Measurements from ENCODE around the gene USP9Y. TPM values are rescaled to one million over a fixed set of nuclear protein-coding genes. Genes with fewer than 3 reads are reported as not detected.

The USP9Y gene
- total RNA-seq, 6 donors from 2014 or later, result 0.06 to 63.9 (median 16.2) TPM; not detected in 2

DNA sequence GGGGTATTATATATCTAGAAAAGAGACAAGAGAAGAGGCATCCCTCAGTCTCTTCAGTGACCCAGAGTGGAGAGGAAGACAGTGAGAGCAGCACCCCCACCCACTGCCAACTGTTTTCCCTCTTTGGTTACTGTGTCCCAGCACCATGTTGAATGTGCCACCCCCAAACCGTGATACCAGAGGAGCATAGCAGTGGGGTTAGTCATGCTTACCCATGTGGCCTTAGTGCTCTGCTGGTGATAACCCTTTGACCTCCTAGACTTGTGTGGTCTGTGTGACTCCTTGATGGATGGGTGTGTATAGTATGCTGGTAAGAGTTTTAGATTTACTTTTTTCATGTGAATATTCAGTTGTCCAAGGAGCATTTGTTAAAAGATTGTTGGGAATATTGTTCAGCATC is 48.3 kb downstream of the USP9Y start:
- TF ChIP-seq POLR2A (IDR thresholded peaks at IDR 0.05), result no peak
- TF ChIP-seq POLR2AphosphoS5 (IDR thresholded peaks at IDR 0.05), result no peak
- TF ChIP-seq EP300 (IDR thresholded peaks at IDR 0.05), result no peak
- TF ChIP-seq, protein P1, sequence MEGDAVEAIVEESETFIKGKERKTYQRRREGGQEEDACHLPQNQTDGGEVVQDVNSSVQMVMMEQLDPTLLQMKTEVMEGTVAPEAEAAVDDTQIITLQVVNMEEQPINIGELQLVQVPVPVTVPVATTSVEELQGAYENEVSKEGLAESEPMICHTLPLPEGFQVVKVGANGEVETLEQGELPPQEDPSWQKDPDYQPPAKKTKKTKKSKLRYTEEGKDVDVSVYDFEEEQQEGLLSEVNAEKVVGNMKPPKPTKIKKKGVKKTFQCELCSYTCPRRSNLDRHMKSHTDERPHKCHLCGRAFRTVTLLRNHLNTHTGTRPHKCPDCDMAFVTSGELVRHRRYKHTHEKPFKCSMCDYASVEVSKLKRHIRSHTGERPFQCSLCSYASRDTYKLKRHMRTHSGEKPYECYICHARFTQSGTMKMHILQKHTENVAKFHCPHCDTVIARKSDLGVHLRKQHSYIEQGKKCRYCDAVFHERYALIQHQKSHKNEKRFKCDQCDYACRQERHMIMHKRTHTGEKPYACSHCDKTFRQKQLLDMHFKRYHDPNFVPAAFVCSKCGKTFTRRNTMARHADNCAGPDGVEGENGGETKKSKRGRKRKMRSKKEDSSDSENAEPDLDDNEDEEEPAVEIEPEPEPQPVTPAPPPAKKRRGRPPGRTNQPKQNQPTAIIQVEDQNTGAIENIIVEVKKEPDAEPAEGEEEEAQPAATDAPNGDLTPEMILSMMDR (IDR thresholded peaks at IDR 0.05), result no peak
- no peaks in the 10 kb centered on the region for H3K27me3 ChIP-seq
- no peak overlapping the region for H3K27ac ChIP-seq
- H3K4me1 ChIP-seq, result no peaks in the 10 kb centered on the region
- no peak for DNase-seq
- ATAC-seq (ENCODE audit: low FRiP score in 2 of 2), result no peak
- no peak overlapping the region for H3K4me3 ChIP-seq
- WGBS, 2 donors, result no CpG with 5 or more reads among the region's 1 CpG
- no peaks in the 10 kb centered on the region for H3K36me3 ChIP-seq
- no peaks in the 10 kb centered on the region for H3K9me3 ChIP-seq

DNA sequence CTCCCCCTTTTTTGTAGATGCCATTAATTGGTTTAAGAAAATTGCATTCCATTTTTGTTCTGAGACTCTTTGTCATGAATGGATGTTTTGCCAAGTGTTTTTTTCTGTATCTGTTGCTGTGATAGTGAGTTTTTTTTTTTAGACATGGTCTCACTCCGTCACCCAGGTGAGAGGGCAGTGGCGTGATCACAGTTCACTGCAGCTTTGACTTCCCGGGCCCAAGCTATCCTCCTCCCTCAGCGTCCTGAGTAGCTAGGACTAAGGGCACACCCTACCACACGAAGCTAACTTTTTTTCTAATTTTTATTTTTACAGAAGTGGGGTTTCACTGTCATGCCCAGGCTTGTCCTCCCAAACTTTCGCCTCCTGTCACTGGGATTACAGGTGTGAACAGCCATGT is 51.8 kb downstream of the USP9Y start:
- Histone ChIP-seq H3K36me3 (no peaks in the 10 kb centered on the region), H3K27me3 (no peaks in the 10 kb centered on the region), H3K4me1 (no peaks in the 10 kb centered on the region), H3K27ac (no peak overlapping the region), H3K9me3 (no peaks in the 10 kb centered on the region), H3K4me3 (no peak overlapping the region)
- DNase-seq (no peak), ATAC-seq (ENCODE audit: low FRiP score in 2 of 2) (no peak)
- TF ChIP-seq POLR2AphosphoS5 (IDR thresholded peaks at IDR 0.05) (no peak), POLR2A (IDR thresholded peaks at IDR 0.05) (no peak), EP300 (IDR thresholded peaks at IDR 0.05) (no peak)
- TF ChIP-seq, protein P1 (IDR thresholded peaks at IDR 0.05), result no peak
- WGBS, 2 donors, result 98% methylated on average over 6 of the region's 6 CpGs; no CpG with 5 or more reads in 1 of the 2 donors

DNA sequence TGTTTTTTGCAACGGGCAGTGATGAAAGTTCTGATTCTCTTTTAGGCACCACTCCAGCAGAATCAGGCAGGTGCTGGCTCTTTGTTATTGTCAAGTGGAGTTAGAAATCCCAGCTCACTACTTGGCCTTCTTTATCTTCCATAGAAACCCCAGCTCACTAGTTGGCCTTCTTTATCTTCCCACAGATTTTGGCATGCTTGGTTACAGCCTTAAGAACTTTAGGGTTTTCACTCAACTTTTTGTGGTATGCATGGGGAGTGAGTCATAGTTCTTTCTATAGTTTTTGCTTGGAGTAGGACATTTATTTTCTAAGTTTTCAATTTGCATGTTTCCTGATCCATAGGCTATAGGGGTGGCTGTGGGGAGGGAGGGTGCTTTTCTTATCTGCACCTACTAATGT is 55.0 kb downstream of the USP9Y start:
- TF ChIP-seq POLR2A (IDR thresholded peaks at IDR 0.05), result no peak
- TF ChIP-seq POLR2AphosphoS5 (IDR thresholded peaks at IDR 0.05), result no peak
- TF ChIP-seq EP300 (IDR thresholded peaks at IDR 0.05), result no peak
- TF ChIP-seq, protein P1 (IDR thresholded peaks at IDR 0.05), result no peak
- Histone ChIP-seq H3K27ac (no peak overlapping the region), H3K27me3 (no peaks in the 10 kb centered on the region), H3K9me3 (no peaks in the 10 kb centered on the region), H3K4me3 (no peak overlapping the region), H3K4me1 (no peaks in the 10 kb centered on the region), H3K36me3 (no peaks in the 10 kb centered on the region)
- ATAC-seq (ENCODE audit: low FRiP score in 2 of 2) (no peak), DNase-seq (no peak)
- 80% methylated on average over 1 of the region's 1 CpG; no CpG with 5 or more reads in 1 of the 2 donors for WGBS, 2 donors

DNA sequence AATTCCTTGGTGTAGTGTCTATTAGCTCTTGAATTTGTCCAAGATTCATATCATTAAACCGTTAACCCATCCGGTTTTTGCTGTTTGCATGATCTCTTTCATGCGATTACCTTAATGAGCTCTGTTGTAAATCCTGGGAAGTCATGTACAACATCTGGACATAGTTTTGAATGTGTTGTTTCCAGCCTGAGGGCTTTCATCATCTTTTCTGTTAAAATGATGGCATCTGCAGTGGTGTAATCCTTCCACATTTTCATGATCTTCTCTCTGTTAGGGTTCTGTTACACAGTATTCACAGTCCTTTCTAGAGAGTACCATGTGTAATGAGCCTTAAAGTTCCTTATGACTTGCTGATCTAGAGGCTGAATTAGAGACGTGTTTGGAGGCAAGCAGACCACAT is 64.9 kb downstream of the USP9Y start:
- Histone ChIP-seq H3K4me1 (no peaks in the 10 kb centered on the region), H3K9me3 (no peaks in the 10 kb centered on the region), H3K4me3 (no peak overlapping the region), H3K27ac (no peak overlapping the region), H3K27me3 (no peaks in the 10 kb centered on the region), H3K36me3 (no peaks in the 10 kb centered on the region)
- WGBS, 2 donors, result 92% methylated on average over 4 of the region's 4 CpGs; no CpG with 5 or more reads in 1 of the 2 donors
- no peak for DNase-seq
- TF ChIP-seq EP300 (IDR thresholded peaks at IDR 0.05) (no peak), POLR2A (IDR thresholded peaks at IDR 0.05) (no peak), POLR2AphosphoS5 (IDR thresholded peaks at IDR 0.05) (no peak)
- TF ChIP-seq, protein P1 (IDR thresholded peaks at IDR 0.05), result no peak
- ATAC-seq (ENCODE audit: low FRiP score in 2 of 2), result no peak

DNA sequence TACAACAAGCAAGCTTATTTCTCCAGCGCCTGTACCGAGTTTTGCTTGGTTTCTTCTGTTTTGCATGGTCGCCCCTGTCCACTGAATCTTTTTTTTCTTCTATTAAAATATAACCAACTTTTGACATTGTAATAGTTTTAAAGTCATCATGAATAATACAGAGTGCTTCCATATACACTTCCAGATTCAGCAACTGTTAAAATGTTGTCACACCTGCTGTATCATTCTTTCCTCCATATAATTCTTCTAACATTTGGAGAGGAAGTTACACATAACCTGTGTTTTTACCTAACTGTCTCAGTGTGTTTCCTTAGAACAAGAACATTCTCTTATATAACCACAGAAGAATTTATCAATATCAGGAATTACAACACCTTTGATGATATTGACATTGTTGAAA is 83.5 kb downstream of the USP9Y start:
- Histone ChIP-seq H3K27me3 (no peaks in the 10 kb centered on the region), H3K9me3 (no peaks in the 10 kb centered on the region), H3K36me3 (peaks cover 0 to 3% (median 0%) of the 10 kb centered on the region in 4 donors), H3K27ac (no peak overlapping the region), H3K4me3 (no peak overlapping the region), H3K4me1 (no peaks in the 10 kb centered on the region)
- DNase-seq (no peak), ATAC-seq (ENCODE audit: low FRiP score in 2 of 2) (no peak)
- TF ChIP-seq POLR2A (IDR thresholded peaks at IDR 0.05), result no peak
- no peak for TF ChIP-seq POLR2AphosphoS5 (IDR thresholded peaks at IDR 0.05)
- TF ChIP-seq EP300 (IDR thresholded peaks at IDR 0.05), result no peak
- TF ChIP-seq, protein P1 (IDR thresholded peaks at IDR 0.05), result no peak
- WGBS, 2 donors, result 100% methylated on average over 3 of the region's 3 CpGs; no CpG with 5 or more reads in 1 of the 2 donors
